Neutrophil (primary cell): ENCODE results near the gene ZBTB21.

ENCODE experiments used
- H3K27ac ChIP-seq: fragments of 200-600 bp; sonication (generic); 2 replicates; pipeline ENCODE4 v1.5.1; 2016; ENCODE audit warnings: mild to moderate bottlenecking, moderate library complexity
- H3K27me3 ChIP-seq: fragments of 200-600 bp; sonication (generic); 2 replicates; pipeline ENCODE4 v1.6.0; 2016; ENCODE audit warnings: mild to moderate bottlenecking
- H3K36me3 ChIP-seq: fragments of 200-600 bp; sonication (generic); 2 replicates; pipeline ENCODE4 v1.5.1; 2017
- H3K4me1 ChIP-seq, 2 experiments: fragments of 200-600 bp in 1 of 2; sonication (generic) in 1 of 2; 1 replicate in 1 of 2; 2 replicates in 1 of 2; pipeline versions ENCODE4 v1.5.1 to v1.6.1; 2013 to 2016; ENCODE audit warnings: low read depth in 1 of 2, low read length in 1 of 2, mild to moderate bottlenecking in 1 of 2, moderate library complexity in 1 of 2; ENCODE audit not compliant: control insufficient read depth in 1 of 2, insufficient read depth in 1 of 2
- H3K4me3 ChIP-seq, 2 experiments: fragments of 200-600 bp in 1 of 2; sonication (generic) in 1 of 2; 1 replicate in 1 of 2; 2 replicates in 1 of 2; pipeline ENCODE4 v1.5.1; 2013 to 2016; ENCODE audit warnings: low read depth in 1 of 2, low read length in 1 of 2, mild to moderate bottlenecking in 1 of 2, moderate library complexity in 1 of 2
- H3K9me3 ChIP-seq: fragments of 200-600 bp; sonication (generic); 2 replicates; pipeline ENCODE4 v1.5.1; 2016
- TF ChIP-seq, protein P1 (sequence below): fragments of 200-600 bp; sonication (generic); IDR thresholded peaks from 2 replicates; pipeline ENCODE4 v1.5.1; 2016; ENCODE audit warnings: antibody characterized with exemption

The ZBTB21 gene

DNA sequence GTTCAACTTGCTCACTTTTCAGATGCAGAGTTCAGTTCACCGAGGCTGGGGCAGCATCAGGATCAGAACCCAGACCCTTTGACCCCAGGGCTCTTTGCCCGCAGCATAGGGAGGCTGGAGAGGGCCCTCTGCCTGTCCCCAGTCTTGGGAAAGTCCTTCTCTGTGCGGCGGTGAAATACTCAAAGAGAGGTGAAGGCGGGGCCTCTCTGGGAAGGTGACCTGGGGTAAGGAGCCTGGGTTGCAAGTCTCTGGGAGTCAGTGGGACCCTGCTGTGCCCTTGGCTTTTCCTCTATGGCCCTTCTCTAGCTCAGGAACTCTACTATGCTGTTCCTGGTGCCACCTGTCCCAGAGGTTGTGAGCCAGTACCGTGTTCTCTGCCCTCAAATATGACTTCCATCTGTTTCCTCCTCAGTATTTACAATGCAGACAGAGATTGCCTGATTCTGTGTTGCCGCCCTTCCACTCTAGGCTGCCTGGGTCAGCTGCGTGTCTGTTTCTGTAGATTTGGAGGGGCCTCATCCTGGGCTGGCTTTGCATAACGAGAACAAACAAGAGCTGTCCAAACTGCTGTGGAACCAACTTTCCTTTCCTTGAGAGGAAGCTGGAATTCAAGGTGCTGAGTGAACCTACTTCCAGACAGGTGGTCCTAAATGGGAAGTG lies 18.7 kb upstream of the ZBTB21 start:
- no peak overlapping the region for H3K27ac ChIP-seq
- no peaks in the 10 kb centered on the region for H3K27me3 ChIP-seq
- H3K4me1 ChIP-seq = no peaks in the 10 kb centered on the region
- TF ChIP-seq, protein P1, sequence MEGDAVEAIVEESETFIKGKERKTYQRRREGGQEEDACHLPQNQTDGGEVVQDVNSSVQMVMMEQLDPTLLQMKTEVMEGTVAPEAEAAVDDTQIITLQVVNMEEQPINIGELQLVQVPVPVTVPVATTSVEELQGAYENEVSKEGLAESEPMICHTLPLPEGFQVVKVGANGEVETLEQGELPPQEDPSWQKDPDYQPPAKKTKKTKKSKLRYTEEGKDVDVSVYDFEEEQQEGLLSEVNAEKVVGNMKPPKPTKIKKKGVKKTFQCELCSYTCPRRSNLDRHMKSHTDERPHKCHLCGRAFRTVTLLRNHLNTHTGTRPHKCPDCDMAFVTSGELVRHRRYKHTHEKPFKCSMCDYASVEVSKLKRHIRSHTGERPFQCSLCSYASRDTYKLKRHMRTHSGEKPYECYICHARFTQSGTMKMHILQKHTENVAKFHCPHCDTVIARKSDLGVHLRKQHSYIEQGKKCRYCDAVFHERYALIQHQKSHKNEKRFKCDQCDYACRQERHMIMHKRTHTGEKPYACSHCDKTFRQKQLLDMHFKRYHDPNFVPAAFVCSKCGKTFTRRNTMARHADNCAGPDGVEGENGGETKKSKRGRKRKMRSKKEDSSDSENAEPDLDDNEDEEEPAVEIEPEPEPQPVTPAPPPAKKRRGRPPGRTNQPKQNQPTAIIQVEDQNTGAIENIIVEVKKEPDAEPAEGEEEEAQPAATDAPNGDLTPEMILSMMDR = no peak
- H3K4me3 ChIP-seq = no peak overlapping the region
- no peaks in the 10 kb centered on the region for H3K9me3 ChIP-seq
- H3K36me3 ChIP-seq = no peaks in the 10 kb centered on the region

DNA sequence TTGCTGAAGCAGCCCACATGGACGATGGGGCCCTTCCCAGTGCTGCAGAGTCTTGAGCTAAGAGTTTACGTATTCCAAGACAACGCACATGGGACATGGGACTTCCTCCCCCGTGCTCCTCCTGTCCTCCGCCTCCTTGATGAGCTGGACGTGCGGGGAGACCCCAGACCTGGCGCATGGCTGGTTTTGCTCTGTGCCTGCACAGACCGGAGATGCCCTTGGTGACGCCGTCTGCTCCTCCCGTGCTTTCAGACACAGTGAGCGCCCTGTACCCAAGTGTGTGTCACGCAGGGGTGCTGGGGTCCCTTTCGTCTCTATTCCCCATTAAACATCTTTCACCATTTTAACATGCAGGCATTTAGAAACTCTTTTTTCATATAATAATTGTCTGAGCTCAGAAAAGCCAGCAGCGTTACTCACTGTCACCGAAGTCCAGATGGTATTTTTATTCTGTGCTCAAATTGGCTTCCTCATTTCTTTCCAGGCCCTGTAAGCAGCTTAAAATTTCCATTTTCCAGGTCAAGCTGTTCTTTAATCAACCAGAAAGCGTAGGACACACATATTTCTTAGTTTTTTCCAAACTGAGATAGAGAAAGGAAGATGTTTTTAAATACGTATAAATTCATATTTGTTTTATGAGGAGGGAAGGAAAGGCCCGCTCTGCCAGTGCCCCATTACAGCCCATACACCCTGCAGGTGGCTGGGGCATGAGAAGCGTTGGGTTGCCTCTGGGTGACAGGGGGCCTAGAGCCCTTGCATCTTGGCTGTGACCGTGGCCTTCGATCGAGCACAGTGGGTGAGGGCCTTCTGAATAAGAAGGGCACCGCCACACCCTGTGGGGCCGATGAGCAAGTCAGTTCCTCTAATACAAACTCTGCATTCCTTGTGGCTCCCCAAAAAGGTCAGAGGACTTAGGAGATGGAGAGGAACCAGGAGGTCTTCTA lies 17.9 kb upstream of the ZBTB21 start:
- Histone ChIP-seq H3K27ac (no peak overlapping the region), H3K27me3 (no peaks in the 10 kb centered on the region), H3K36me3 (no peaks in the 10 kb centered on the region), H3K9me3 (no peaks in the 10 kb centered on the region), H3K4me1 (no peaks in the 10 kb centered on the region), H3K4me3 (no peak overlapping the region)
- TF ChIP-seq, protein P1 = no peak

DNA sequence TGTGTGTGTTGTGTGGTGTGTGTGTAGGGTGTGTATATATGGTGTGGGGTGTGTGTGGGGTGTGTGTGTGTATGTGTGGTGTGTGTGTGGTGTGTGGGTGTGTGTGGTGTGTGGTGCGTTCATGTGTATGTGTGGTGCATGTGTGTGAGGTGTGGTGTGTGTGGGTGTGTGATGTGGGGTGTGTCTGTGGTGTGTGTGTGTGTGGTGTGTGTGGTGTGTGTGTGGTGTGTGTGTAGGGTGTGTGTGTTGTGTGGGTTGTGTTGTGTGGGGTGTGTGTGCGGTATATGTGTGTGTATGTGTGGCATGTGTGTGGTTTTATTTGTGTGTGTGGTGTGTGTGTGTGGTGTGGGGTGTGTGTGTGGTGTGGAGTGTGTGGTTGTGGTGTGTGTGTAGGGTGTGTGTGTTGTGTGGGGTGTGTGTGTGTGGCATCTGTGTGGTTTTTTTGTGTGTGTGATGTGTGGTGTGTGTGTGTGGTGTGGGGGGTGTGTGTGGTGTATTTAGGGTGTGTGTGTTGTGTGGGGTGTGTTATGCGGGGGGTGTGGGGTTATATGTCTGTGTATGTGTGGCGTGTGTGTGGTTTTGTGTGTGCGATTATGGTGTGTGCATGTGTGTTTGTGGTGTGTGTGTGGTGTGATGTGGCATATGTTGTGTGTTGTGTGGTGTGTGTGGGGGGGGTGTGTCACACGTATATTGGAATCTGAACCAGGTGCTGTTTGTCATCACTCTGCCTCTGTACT lies 17.1 kb upstream of the ZBTB21 start:
- H3K4me1 ChIP-seq = no peaks in the 10 kb centered on the region
- no peaks in the 10 kb centered on the region for H3K27me3 ChIP-seq
- no peak overlapping the region for H3K27ac ChIP-seq
- TF ChIP-seq, protein P1 = no peak
- H3K36me3 ChIP-seq = no peaks in the 10 kb centered on the region
- no peak overlapping the region for H3K4me3 ChIP-seq
- no peaks in the 10 kb centered on the region for H3K9me3 ChIP-seq

DNA sequence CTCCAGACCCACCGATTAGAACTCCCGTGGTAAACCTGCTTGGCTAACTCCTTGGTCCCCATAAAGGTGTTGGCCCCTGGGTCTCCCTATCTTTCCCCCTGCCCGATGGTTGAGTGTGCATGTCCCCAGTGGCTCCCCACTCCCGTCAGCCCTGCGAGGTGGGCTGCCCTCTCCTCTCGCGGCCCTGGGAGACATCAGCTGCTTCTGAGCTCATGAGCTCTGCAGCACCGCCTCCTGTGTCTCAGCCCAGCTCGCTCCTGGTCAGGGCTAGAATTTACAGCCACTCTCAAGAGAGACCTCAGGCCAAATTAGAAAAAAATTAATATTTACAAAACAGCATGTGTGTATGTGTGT lies 15.9 kb upstream of the ZBTB21 start:
- H3K4me1 ChIP-seq = no peaks in the 10 kb centered on the region
- TF ChIP-seq, protein P1 = no peak
- no peaks in the 10 kb centered on the region for H3K27me3 ChIP-seq
- H3K4me3 ChIP-seq = no peak overlapping the region
- no peak overlapping the region for H3K27ac ChIP-seq
- no peaks in the 10 kb centered on the region for H3K36me3 ChIP-seq
- H3K9me3 ChIP-seq = no peaks in the 10 kb centered on the region

DNA sequence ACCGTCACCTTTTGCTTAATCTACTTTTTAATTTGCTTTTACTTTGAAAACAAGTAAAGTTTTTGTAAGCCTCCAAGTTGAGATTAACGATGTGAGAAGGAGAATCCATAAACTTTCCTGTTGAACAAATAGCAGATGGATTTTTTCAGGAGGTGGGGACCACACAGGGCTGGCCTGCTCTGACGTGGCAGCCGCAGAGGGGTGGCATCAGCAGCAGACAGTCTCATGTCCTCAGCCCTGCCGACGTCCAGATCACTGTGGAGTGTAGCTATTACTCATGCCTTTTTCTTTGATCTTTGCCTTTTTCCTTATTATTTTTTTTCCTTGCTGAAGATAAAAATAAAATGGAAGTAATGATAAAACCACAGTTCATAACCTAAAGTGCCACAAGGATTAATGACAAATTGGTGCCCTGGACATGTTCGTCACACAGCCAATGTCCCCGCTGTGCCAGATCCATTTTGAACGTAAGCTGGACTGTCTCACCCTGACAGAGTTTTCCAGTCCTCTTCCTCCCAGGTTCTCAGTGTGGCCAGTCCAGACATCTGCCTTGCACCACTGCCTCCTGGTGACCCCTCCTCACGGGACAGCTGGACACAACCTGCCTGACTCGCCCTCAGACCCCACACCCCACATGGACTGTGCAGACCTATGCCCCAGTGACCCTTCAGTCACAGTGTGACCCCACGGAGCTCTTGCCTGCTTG lies 15.4 kb upstream of the ZBTB21 start:
- no peak overlapping the region for H3K27ac ChIP-seq
- TF ChIP-seq, protein P1 = no peak
- no peaks in the 10 kb centered on the region for H3K27me3 ChIP-seq
- H3K4me3 ChIP-seq = no peak overlapping the region
- no peaks in the 10 kb centered on the region for H3K9me3 ChIP-seq
- no peaks in the 10 kb centered on the region for H3K4me1 ChIP-seq
- H3K36me3 ChIP-seq = no peaks in the 10 kb centered on the region
